ENCODE measurements around the gene SHH.
"Not testable (repeated sequence)": the region's sequence is repeated elsewhere in the genome, so short reads cannot be mapped to it uniquely, and the experiment has no call there.

Gene SHH

DNA sequence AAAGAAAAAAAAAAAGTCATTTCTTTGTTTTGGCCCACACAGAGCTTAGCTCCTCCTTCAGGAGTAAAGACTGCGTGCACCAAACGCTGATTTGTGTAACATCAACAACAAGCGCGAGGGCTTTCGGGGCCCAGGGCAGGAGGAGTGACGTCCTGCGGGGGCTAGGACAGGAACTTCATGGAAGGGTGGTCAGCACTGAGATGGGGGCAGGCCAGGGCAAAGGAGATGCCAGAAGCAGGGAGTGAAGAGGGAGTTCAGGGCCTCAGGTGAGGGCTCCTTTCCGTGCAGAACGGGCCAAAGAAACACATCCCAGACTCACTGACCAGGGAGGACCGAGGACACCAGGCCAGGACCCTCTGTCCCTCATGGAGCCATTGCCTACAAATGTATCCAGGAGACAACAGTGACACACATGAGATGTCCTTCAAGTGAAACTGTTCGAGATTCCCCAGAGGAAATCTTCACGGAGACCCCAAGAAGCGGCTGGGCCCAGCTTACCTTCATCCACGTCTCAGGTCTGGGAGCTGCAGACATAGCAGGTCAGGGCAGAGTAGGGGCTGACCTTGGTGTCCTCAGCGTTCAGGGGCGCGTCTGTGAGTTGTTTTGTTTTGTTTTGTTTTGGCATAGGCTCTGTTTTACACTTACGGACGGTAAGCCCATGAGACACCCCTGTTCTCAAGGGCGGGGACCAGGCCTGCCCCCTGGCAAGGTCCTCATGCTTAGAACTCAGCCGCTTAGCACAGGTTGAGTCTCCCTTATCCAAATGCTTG, 30.4 kb upstream of the SHH start:
- no peak for DNase-seq (ENCODE audit: low read depth in 2 of 2)

DNA sequence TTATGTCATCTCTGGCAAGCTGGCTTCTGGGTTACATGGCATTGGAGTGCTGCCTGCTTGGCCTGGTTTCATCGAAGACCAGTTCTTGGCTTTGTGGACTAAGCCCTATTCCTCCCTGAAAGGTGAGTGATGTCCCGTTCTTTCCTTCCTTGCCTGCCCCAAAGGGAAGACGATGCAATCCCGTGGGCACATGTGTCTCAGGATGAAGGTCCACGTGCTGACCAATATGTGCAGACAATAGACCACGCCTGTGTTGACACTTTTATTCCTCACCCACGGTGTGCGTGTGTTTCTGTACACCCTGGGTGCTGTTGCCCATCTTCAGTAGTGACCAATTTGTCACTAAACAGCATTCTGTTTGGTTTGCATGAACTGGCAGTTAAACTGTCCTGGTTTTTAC, 28.6 kb upstream of the SHH start:
- no peak for DNase-seq (ENCODE audit: low read depth in 2 of 2)

DNA sequence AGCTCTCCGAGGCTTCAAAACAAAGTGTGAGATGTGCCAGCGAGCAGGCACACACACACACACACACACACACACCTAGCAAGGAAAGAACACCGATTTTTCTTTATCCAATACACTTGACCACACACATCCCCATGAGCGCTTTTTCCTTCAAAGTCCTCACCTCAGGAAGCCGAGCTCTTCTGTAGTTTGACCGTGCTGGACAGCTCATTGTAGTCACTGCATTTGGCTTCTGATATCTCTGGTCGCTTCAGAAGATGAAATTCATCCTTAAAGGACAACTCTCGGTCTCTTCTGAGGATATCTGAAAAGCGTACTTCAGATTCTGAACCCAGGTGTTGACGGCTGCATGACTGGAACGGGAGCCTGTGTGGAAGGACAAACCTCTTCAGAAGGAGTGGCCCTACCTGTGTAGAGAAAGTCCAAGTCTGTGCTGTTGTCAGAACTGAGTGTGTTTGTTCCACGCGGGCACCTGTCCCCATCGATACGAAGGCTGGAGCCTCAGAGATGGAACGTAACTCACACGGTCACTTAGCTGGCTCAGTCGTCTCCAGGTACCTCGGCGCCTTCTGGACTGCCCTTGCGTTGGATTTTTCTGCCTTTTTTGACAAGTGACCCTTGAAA, 28.1 kb upstream of the SHH start:
- DNase-seq (ENCODE audit: low read depth in 2 of 2): no peak

DNA sequence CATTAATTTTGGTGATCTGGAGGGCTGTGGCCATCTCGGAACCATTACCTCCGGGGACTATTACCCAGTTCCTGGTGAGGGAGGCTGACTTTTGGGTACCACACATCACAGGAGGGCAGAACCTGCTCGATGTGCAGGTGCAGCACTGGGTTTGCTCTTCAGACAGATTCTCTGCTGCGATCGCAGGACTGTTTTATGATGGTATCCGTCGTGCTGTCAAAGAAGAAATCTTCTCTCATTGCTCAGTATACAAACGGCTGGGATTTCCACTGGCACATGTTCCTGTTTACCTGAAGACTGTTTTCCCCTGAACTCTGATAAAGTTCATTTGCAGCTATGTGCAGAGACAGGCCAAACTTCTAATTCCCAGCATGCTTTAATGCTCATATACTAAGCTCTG, 27.2 kb upstream of the SHH start:
- no peak for DNase-seq (ENCODE audit: low read depth in 2 of 2)

DNA sequence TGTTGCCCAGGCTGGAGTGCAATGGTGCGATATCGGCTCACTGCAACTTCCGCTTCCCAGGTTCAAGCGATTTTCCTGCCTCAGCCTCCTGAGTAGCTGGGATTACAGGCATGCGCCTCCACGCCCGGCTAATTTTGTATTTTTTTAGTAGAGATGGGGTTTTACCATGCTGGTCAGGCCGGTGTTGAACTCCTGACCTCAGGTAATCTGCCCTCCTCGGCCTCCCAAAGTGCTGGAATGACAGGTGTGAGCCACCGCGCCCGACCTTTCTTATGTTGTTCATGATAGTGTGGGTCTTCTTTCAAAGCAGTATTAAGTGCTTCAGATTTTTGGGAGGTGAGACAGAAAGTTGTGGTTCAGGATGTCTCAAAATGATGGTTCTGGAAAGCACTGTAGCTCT, 26.0 kb upstream of the SHH start:
- not testable (repeated sequence) for DNase-seq (ENCODE audit: low read depth in 2 of 2)

DNA sequence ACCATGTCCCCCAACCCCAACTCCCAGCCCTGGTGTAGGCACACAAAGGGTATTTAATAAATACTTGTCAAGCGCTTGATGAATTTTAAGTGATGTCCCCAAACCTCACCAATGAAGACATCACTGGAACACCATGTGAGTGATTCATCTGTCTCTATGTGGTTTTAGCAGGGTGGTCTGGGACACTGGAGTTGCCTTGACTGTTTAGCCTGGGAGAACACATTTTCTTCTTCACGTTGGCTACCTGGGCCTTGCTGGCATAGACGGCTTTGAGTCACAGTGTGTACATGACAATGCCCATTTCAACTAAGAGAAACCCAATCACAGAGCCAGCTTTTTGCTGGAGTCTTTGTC, 24.8 kb upstream of the SHH start:
- no peak for DNase-seq (ENCODE audit: low read depth in 2 of 2)

- DNase-seq (ENCODE audit: low read depth in 2 of 2): no peak
Measured at GRCh38 chr7:155836216-155837125, 24.2 kb upstream of the SHH start.

GRCh38 chr7:155835446-155836215, 23.4 kb upstream of the SHH start:
- DNase-seq (ENCODE audit: low read depth in 2 of 2): no peak

DNA sequence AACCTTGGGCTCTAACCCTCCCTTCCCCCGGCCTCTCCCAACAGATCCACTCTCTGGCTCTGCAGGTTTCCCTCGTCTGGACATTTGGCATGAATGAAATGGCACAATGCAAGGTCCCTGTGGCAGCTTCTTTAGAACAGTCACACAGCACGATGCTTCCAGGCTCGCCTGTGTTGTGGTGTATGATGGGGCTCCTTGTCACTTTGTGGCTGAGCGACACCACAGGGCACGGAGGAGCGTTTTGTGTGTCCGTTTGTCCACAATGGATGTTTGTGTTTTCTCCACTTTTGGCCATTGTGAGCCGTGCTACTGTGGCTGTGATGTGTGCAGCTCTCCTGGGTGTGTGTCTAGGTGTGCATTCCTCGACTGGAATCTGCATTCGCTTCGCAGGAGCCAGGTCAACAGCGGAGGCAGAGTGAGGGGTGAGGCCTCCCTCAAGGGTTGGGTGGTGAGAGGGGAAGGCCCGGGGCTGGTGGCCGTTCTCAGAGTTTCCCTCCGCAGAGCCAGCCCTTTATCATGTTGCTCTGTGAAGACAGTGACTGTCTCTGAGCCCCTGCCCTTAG, 22.3 kb upstream of the SHH start:
- no peak for DNase-seq (ENCODE audit: low read depth in 2 of 2)

DNA sequence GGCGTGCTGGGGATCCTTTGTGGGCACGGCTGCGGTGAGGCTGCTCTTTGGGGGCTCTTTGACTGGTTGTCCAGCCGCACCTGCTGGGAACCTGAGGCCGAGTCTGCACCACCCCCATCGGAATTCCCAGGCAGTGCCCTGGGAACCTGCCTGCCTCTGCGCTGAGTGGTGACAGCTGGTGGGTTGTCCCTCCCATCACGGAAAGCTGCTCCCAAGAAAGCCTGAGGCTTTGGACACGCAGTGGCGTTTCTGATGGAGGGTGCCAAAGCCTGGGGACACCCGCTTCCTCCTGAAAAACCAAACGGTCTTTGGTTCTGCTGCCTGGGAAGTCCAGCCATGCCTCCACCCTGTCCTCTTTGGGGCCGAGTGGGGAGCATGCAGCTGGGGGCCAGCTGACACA, 21.4 kb upstream of the SHH start:
- DNase-seq (ENCODE audit: low read depth in 2 of 2): no peak

DNA sequence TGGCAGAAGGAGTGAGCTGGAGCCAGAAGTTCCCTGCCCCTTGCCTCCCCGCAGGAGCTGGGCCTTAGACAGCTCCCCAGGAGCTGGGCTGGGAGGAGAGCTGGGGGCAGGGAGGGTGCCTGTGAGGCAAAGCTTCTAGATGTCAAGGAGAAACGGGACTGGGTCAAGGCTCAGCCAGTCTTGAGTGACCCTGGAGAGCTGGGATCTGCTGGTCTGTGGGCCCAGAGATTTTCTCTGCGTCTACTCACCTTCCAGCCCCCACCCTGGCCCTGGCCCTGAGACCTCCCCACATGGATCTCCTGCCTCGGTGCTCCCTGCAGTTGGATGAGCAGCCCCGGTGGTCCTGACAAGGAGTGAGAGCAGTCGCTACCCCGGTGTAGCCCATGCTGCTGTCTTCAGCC, 20.3 kb upstream of the SHH start:
- no peak for DNase-seq (ENCODE audit: low read depth in 2 of 2)

GRCh38 chr7:155831807-155832524, 19.7 kb upstream of the SHH start:
- no peak for DNase-seq (ENCODE audit: low read depth in 2 of 2)

DNA sequence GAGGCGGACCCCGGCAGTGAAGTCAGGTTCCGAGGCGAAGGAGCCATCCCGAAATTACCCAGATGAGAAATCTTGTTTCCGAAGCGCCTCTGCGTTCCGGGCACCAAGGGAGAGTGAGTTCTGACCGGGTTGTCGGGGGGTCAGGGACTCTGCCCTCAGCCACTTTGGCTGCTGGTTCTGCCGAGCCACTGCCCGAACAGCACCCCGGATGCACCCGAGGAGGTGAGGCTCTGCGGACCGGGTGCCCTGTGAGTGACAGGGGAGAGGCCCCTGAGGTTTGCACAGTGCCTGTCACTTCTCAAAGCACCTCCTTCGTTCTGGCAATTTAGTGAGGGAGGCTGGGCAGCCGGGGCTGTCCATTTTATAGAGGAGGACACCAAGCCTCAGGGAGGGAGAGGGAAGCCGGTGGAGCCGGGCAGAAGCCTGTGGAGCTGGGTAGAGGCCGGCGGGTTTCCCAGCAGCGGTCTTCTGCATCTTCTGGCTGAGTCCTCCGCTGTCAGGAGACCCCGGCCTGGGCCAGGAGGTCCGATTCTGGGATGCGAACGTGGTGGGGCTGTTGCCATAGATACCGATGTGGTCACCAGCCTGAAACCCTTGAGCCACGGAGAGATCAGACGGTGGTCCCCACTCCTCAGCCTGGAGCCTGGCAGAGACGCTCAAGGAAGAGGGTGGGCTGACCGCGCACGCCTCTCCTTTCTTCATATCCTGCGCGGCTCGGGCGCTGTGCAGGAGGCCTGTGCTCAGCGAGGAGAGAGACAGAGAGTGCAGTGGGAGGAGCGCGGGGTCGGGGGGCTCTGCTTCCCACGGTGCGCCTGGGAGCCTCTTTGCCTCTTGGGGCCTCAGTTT, 18.9 kb upstream of the SHH start:
- DNase-seq (ENCODE audit: low read depth in 2 of 2): no peak

DNA sequence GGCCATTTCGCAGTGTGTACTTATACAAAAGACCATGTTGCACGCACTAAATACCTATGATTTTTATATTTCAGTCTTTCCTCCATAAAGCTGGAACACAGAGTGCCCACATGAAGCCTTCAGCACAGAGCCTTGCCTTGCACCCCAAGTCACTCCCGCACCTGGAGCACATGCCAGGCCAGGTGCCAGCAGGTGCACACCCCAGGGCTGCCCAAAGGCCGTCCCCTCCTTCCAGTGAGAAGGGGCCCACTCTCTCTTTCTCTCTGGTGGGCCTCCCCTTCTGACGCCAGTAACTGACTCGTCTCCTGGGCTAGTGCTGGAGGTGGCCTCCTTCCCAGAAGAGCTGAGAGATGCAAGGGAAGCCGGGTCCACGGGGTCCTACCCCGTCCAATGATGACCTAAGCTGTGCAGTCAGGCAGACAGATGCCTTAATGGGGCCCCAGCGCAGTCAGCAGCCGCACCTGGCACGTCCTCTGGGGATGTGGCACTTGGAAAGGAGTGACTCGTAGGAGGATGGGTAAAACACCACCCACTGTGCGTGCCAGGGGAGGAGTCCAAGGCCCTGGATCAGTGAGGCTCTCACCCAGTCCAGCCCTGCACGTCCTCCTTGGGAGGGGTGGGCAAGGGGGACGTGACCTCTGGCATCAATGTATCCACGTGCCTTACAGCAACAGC, 17.7 kb upstream of the SHH start:
- DNase-seq (ENCODE audit: low read depth in 2 of 2): no peak

GRCh38 chr7:155825336-155825735, 13.1 kb upstream of the SHH start:
- DNase-seq (ENCODE audit: low read depth in 2 of 2): no peak

- no peak for DNase-seq (ENCODE audit: low read depth in 2 of 2)
Measured at GRCh38 chr7:155824227-155824886, 12.1 kb upstream of the SHH start.

DNA sequence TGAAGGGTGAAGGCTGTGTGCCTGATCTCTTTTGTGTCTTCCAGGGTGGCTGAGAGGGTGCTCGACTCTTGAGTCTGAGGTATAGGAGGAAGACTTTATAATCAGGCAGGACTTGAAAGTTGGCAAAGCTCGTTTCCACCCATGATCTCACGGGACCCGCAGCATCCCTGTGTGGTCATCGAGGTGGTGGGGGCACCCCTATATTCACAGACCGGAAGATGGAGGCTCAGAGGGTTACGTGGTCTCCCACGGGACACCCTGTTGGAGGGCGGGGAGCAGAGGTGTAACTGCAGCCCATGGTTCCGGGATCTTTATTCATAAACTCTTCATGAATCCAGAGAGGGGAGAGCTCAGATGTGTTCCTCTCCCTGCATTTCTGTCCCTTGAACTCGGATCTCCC, 9.6 kb upstream of the SHH start:
- no peak for DNase-seq (ENCODE audit: low read depth in 2 of 2)

- DNase-seq (ENCODE audit: low read depth in 2 of 2): no peak
Measured at GRCh38 chr7:155820788-155821187, 8.5 kb upstream of the SHH start.

- DNase-seq (ENCODE audit: low read depth in 2 of 2): no peak
Measured at GRCh38 chr7:155820246-155820645, 8.0 kb upstream of the SHH start.

All from stimulated activated CD4-positive, alpha-beta T cell treated with anti-CD3 and anti-CD28 coated beads, Interleukin-4, amount 100 ng/mL, for 48 hours (primary cell).